ENCODE data around the gene PRDX2. TPM values are rescaled to one million over a fixed set of nuclear protein-coding genes. Genes with fewer than 3 reads are reported as not detected.

The PRDX2 gene
- total and polyA plus RNA-seq, 8 donors: 75.8 to 172 (median 103) TPM

DNA sequence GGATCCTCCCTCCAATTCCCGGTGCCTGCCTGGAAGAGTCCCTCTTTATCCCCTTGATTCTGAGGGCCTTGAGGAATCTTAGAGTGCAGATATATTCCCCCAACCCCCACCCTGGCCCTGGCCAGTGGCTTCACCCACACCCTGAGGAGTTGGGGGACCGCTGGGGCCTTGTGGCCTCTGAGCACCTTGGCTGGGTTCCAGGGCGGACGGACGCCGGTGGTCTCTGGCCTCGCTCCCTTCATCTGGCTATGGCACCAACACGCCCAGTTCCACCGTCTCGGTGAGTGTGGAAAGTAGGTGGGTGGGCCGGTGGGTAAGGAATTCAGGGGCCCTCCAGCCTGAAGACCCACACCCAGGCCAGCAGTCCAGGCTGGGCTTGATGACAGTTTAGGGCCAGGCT, 41.7 kb upstream of the PRDX2 start:
- ATAC-seq: no peak
- DNase-seq: peak in 1 of 6 donors; percentile 39
- H3K27ac ChIP-seq: no peak overlapping the region
- FAIRE-seq: no peak
- H3K4me3 ChIP-seq: no peak overlapping the region
- TF ChIP-seq, protein P1, sequence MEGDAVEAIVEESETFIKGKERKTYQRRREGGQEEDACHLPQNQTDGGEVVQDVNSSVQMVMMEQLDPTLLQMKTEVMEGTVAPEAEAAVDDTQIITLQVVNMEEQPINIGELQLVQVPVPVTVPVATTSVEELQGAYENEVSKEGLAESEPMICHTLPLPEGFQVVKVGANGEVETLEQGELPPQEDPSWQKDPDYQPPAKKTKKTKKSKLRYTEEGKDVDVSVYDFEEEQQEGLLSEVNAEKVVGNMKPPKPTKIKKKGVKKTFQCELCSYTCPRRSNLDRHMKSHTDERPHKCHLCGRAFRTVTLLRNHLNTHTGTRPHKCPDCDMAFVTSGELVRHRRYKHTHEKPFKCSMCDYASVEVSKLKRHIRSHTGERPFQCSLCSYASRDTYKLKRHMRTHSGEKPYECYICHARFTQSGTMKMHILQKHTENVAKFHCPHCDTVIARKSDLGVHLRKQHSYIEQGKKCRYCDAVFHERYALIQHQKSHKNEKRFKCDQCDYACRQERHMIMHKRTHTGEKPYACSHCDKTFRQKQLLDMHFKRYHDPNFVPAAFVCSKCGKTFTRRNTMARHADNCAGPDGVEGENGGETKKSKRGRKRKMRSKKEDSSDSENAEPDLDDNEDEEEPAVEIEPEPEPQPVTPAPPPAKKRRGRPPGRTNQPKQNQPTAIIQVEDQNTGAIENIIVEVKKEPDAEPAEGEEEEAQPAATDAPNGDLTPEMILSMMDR (IDR thresholded peaks at IDR 0.05): no peak
- H3K9me3 ChIP-seq: no peaks in the 10 kb centered on the region
- peaks cover 0 to 10% (median 3%) of the 10 kb centered on the region in 4 donors for H3K27me3 ChIP-seq
- H3K36me3 ChIP-seq: no peaks in the 10 kb centered on the region
- 61 to 75% methylated on average over 11 of the region's 11 CpGs for WGBS, 2 donors
- H3K4me1 ChIP-seq: peaks cover 0 to 9% (median 0%) of the 10 kb centered on the region in 3 donors
- intact Hi-C loops (cut with DNase I): loop anchor here in 2 of 3 donors (5.0 to 10.0 kb wide), 4 partner anchors 81 to 269 kb away; partner anchors contain the start of gene BEST2 (in 1 of the 2)

DNA sequence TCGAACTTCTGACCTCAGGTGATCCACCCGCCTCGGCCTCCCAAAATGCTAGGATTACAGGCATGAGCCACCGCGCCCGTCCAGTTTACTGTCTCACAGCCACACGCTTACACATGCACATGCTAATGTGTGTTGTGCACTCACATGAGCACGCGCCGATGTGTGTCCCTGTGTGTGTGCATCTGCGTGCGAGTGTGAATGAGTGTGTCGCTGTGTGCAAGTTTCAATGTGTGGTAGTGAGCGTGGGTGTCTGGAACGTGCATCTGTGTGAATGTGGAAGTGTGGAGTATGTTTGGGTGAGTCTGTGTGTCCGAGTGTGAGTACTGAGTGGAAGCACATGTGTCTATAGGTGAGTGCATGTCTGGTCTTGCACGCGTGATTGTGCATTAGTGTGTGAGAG, 40.9 kb upstream of the PRDX2 start:
- no peak for ATAC-seq
- peaks cover 0 to 10% (median 3%) of the 10 kb centered on the region in 4 donors for H3K27me3 ChIP-seq
- no peak overlapping the region for H3K4me3 ChIP-seq
- no peak overlapping the region for H3K27ac ChIP-seq
- WGBS, 2 donors: 78 to 85% methylated on average over 18 of the region's 18 CpGs
- DNase-seq: no peak
- H3K4me1 ChIP-seq: peaks cover 0 to 9% (median 0%) of the 10 kb centered on the region in 3 donors
- no peaks in the 10 kb centered on the region for H3K9me3 ChIP-seq
- no peaks in the 10 kb centered on the region for H3K36me3 ChIP-seq
- intact Hi-C loops (cut with DNase I): loop anchor here in 2 of 3 donors (5.0 to 10.0 kb wide), 4 partner anchors 80 to 268 kb away; partner anchors contain the start of gene BEST2 (in 1 of the 2)
- no peak for FAIRE-seq
- TF ChIP-seq, protein P1 (IDR thresholded peaks at IDR 0.05): no peak

DNA sequence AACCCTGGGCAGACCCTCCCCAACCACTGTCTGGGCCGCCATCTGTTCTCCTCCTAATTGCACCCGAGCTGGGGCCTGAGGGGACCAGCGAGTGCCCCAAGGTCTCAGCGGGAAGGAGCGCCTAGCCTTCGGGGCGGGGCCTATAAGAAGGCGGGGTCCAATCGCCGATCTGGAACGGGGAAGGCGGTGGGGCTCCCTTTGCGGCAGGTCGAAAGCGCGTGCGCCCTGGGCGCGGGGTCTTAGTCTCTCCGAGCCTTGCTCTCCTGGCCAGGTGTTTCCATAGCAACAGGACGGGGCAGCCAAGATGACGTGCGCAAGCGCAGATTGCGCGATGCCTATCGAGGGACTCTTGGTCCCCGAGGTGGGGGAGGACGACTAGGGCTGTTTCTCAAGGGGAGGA, 39.5 kb upstream of the PRDX2 start:
- no peak overlapping the region for H3K27ac ChIP-seq
- no peaks in the 10 kb centered on the region for H3K9me3 ChIP-seq
- ATAC-seq (peak in 3 of 4 donors; percentile 28 to 35 (median 34)), DNase-seq (peak in 4 of 6 donors; percentile 43 to 77 (median 58)), FAIRE-seq (no peak)
- H3K4me3 ChIP-seq: peak overlapping the region in 1 of 4 donors; percentile 28
- peaks cover 0 to 10% (median 3%) of the 10 kb centered on the region in 4 donors for H3K27me3 ChIP-seq
- H3K36me3 ChIP-seq: no peaks in the 10 kb centered on the region
- intact Hi-C loops (cut with DNase I): loop anchor here in 2 of 3 donors (5.0 to 10.0 kb wide), 4 partner anchors 79 to 266 kb away; partner anchors contain the start of gene BEST2 (in 1 of the 2)
- H3K4me1 ChIP-seq: peaks cover 0 to 6% (median 0%) of the 10 kb centered on the region in 3 donors
- TF ChIP-seq, protein P1 (IDR thresholded peaks at IDR 0.05): no peak
- 1 to 3% methylated on average over 29 of the region's 29 CpGs for WGBS, 2 donors

DNA sequence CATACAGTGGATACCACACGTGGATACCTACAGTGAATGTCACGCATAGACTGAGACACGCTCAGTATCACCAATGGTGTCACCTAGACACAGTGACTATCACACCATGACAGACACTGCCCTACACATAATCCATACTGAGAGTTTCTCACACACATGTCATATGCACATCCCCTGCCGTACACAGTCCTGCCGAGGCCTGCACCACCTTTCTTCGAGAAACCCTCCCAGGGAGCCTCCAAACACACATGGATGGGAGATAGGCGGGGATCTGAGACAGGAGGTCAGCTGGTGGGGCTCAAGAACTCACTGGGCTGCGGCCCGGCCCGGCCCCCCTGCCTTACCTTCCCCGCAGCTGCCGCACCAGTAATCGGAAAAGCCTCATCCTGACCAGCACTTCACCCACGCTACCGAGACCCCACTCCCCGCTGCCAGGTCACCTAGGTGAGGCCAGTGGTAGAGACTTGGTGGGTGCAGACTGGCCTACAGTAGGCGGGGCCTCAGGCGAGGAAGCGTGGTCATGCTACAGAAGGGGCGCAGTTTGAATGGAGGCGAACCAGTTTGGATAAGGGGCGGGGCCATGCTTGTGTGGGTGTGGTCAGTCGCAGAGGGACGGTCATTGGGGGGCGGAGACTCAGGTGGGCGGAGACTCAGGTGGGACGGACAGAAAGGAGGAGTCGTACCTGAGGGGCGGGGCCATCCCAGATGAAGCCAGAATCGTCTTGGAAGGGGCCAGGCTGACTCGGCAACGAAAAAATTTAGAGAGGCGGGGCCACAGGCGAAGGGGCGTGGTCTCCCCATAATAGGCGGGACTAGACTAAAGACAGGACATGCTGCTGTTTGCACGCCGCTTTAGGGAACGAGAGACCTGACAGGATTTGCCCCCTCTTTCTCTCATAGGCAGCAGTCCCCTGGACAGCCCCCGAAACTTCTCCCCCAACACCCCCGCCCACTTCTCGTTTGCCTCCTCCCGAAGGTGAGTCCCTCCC, 38.8 kb upstream of the PRDX2 start:
- FAIRE-seq (no peak), DNase-seq (peak; percentile 31 to 81 (median 70)), ATAC-seq (peak; percentile 28 to 70 (median 60))
- intact Hi-C loops (cut with DNase I): loop anchor here in 2 of 3 donors (5.0 to 10.0 kb wide), 4 partner anchors 78 to 266 kb away; partner anchors contain the start of gene BEST2 (in 1 of the 2)
- no peak overlapping the region for H3K27ac ChIP-seq
- no peaks in the 10 kb centered on the region for H3K36me3 ChIP-seq
- TF ChIP-seq, protein P1 (IDR thresholded peaks at IDR 0.05): no peak
- H3K4me3 ChIP-seq: peak overlapping the region in 1 of 4 donors; percentile 28
- peaks cover 0 to 16% (median 3%) of the 10 kb centered on the region in 4 donors for H3K27me3 ChIP-seq
- peaks cover 0 to 6% (median 0%) of the 10 kb centered on the region in 3 donors for H3K4me1 ChIP-seq
- WGBS, 2 donors: 29% methylated on average over 42 to 43 of the region's 43 CpGs
- H3K9me3 ChIP-seq: no peaks in the 10 kb centered on the region
